ENCODE results near the gene CAPN15.

The CAPN15 gene

GRCh38 chr16:555528-556473 is 28.3 kb downstream of the CAPN15 start:
- Histone ChIP-seq H3K36me3 (peaks cover 38% of the 10 kb centered on the region), H3K4me3 (no peak overlapping the region), H3K27ac (no peak overlapping the region), H3K9ac (no peak overlapping the region), H3K27me3 (peaks cover 28% of the 10 kb centered on the region), H3K9me3 (no peaks in the 10 kb centered on the region), H3K4me1 (peaks cover 56% of the 10 kb centered on the region), H4K20me1 (peaks cover 58% of the 10 kb centered on the region), H3K4me2 (peak overlapping the region; percentile 42)
- no peak for TF ChIP-seq Cebpa-rat (IDR thresholded peaks at IDR 0.05)

DNA sequence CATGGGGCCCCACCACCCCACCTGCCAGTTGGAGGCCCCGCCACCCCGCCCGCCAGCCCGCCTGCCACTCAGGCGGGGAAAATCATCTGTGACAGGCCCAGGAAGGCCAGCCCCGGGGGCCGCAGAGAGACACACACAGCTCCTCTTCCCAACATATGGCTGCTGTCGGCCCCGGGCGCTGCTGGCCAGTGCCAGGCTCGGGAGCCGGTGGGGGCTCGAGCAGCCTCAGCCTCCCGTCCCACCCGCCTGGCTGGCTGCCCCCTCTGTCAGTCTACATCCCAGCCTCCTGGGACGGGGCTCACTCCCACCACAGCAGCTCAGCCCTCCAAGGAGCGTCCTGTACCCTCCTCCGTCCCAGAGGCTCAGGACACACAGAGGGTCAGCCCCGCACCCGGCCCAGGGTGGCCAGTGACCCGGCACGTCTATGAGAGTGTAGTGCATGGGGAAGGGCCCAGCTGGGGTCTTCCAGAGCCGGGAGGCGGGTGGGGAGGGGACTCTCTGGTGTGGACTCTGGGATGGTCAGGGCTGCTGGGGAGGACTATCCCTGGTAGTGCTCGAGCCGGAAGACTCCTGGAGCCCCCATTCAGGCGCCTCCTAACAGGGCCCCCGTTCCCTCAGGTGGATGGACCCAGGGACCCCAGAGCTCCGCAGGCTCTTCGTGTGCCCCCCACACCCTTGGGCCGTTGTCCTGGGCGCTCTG is 29.1 kb downstream of the CAPN15 start:
- H3K36me3 ChIP-seq: peaks cover 30% of the 10 kb centered on the region
- no peak overlapping the region for H3K9ac ChIP-seq
- H3K4me3 ChIP-seq: no peak overlapping the region
- peaks cover 57% of the 10 kb centered on the region for H4K20me1 ChIP-seq
- peaks cover 65% of the 10 kb centered on the region for H3K4me1 ChIP-seq
- no peak for TF ChIP-seq Cebpa-rat (IDR thresholded peaks at IDR 0.05)
- H3K4me2 ChIP-seq: peak overlapping the region; percentile 96
- H3K27ac ChIP-seq: no peak overlapping the region; the same call in 1 of the 2 replicates
- H3K27me3 ChIP-seq: peaks cover 36% of the 10 kb centered on the region
- H3K9me3 ChIP-seq: no peaks in the 10 kb centered on the region

- 0 out of 2 replicates have a peak overlapping the region, but pooled peaks have one; percentile 8 for H3K9ac ChIP-seq
- H3K4me2 ChIP-seq: peak overlapping the region; percentile 96
- H3K4me3 ChIP-seq: peak overlapping the region; percentile 36
- peaks cover 47% of the 10 kb centered on the region for H3K27me3 ChIP-seq
- peaks cover 51% of the 10 kb centered on the region for H4K20me1 ChIP-seq
- no peaks in the 10 kb centered on the region for H3K9me3 ChIP-seq
- H3K27ac ChIP-seq: 0 out of 2 replicates have a peak overlapping the region, but pooled peaks have one; percentile 26
- TF ChIP-seq Cebpa-rat (IDR thresholded peaks at IDR 0.05): no peak
- peaks cover 65% of the 10 kb centered on the region for H3K4me1 ChIP-seq
- H3K36me3 ChIP-seq: peaks cover 20% of the 10 kb centered on the region; the same call in 1 of the 2 replicates
Observed at GRCh38 chr16:557463-558297, 30.2 kb downstream of the CAPN15 start.

DNA sequence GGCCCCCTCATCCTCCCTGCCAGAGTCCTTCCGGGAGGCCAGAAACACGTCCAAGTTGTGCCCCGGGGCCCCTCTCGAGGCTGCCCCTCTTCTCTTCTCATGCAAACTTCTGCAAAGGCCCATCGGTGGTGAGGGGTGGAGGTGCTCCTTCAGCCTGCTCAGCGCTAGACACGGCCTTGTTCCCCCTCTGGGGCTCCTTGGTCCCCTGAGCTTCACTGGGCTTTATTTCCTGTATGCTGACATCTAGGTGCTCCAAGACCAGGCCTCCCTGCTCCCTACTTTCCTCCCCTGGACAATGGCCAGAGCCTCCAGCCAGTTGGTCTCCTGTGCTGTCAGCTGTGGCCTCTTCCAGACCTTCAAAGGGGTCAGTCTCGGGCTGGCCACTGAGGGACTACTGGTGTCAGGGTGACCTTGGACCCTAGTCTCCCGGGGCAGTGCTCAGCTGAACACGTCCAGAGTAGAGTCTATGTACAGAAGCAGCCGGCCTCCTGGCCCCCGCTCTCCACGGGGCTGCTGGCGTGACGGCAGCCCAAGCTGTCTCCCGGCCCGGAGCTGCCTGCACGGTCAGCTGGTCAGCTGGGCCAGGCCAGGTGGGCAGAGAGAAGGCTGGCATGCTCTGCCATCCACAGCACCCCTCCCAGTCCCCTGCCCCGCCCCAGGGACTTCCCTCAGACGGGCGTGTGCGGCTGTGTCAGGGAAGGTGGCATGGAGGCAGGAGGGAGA is 30.9 kb downstream of the CAPN15 start:
- 0 out of 2 replicates have a peak overlapping the region, but pooled peaks have one; percentile 26 for H3K27ac ChIP-seq
- H3K4me1 ChIP-seq: peaks cover 69% of the 10 kb centered on the region
- H3K27me3 ChIP-seq: peaks cover 54% of the 10 kb centered on the region
- peaks cover 51% of the 10 kb centered on the region for H4K20me1 ChIP-seq
- H3K9me3 ChIP-seq: no peaks in the 10 kb centered on the region
- peak overlapping the region; percentile 36 for H3K4me3 ChIP-seq
- no peak for TF ChIP-seq Cebpa-rat (IDR thresholded peaks at IDR 0.05)
- H3K36me3 ChIP-seq: peaks cover 17% of the 10 kb centered on the region; the same call in 1 of the 2 replicates
- H3K9ac ChIP-seq: 0 out of 2 replicates have a peak overlapping the region, but pooled peaks have one; percentile 8
- peak overlapping the region; percentile 96 for H3K4me2 ChIP-seq

- H4K20me1 ChIP-seq: peaks cover 48% of the 10 kb centered on the region
- TF ChIP-seq Cebpa-rat (IDR thresholded peaks at IDR 0.05): no peak
Observed at GRCh38 chr16:559021-559380, 31.5 kb downstream of the CAPN15 start.

GRCh38 chr16:559411-560203 is 32.1 kb downstream of the CAPN15 start:
- Histone ChIP-seq H3K27ac (no peak overlapping the region), H3K4me1 (peaks cover 77% of the 10 kb centered on the region), H4K20me1 (peaks cover 42% of the 10 kb centered on the region), H3K9ac (no peak overlapping the region), H3K4me2 (peak overlapping the region; percentile 96), H3K9me3 (no peaks in the 10 kb centered on the region), H3K4me3 (0 out of 2 replicates have a peak overlapping the region, but pooled peaks have one; percentile 33), H3K36me3 (peaks cover 7% of the 10 kb centered on the region; the same call in 1 of the 2 replicates), H3K27me3 (peaks cover 56% of the 10 kb centered on the region)
- no peak for TF ChIP-seq Cebpa-rat (IDR thresholded peaks at IDR 0.05)

More at GRCh38 chr16:559021-559380, 31.5 kb downstream of the CAPN15 start:
- H3K9ac ChIP-seq: 0 out of 2 replicates have a peak overlapping the region, but pooled peaks have one; percentile 8
- H3K4me3 ChIP-seq: peak overlapping the region; percentile 36; the same call in 1 of the 2 replicates
- H3K27ac ChIP-seq: no peak overlapping the region
- peaks cover 56% of the 10 kb centered on the region for H3K27me3 ChIP-seq
- peaks cover 13% of the 10 kb centered on the region; the same call in 1 of the 2 replicates for H3K36me3 ChIP-seq
- H3K4me1 ChIP-seq: peaks cover 73% of the 10 kb centered on the region
- peak overlapping the region; percentile 96 for H3K4me2 ChIP-seq
- no peaks in the 10 kb centered on the region for H3K9me3 ChIP-seq

DNA sequence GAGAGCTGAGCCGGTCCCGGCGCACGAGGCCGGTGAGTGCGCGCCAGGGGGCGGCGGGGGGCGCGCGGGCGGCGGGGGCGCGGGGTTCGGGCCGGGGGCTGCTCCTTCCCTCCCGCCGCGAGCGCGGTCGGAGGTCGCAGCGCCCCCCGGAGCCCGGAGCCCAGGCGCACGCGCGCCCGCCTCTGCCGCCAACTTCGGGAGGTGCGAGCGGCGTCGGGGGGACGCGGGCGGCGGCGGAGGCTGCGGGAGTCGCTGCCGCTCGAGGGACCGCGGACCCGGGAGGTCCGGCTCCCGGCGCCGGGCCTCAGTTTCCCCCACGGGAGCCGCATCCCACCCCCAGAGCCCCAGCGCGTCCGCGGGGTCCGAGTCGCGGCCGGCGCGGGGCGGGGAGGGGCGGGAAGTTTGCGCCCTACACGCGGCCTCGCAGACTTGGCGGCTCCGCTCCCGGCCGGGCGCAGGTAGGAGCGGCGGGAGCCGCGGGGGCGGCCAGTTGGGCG is 32.7 kb downstream of the CAPN15 start, which contains the start of gene PRR35:
PRR35 (plus strand) TSS at position 191 of the 497 bp plus-strand sequence. CDS start 2,901 bp downstream, outside the sequence.
- peak within 1 kb of the TSS; percentile 96 for H3K4me2 ChIP-seq
- H3K4me1 ChIP-seq: peaks cover 77% of the 10 kb centered on the region
- 0 out of 2 replicates have a peak within 1 kb of the TSS, but pooled peaks have one; percentile 33 for H3K4me3 ChIP-seq
- no peaks in the 10 kb centered on the region for H3K9me3 ChIP-seq
- H4K20me1 ChIP-seq: peaks cover 36% of the 10 kb centered on the region
- H3K9ac ChIP-seq: no peak within 1 kb of the TSS
- peaks cover 56% of the 10 kb centered on the region for H3K27me3 ChIP-seq
- H3K36me3 ChIP-seq: peaks cover under 1% of the 10 kb centered on the region; the same call in 1 of the 2 replicates
- TF ChIP-seq Cebpa-rat (IDR thresholded peaks at IDR 0.05): no peak
- no peak within 1 kb of the TSS for H3K27ac ChIP-seq
